Progenitor cell of endocrine pancreas (in vitro differentiated cells): Measurements from ENCODE around the gene DIP2C. TPM values are rescaled to one million over a fixed set of nuclear protein-coding genes. Genes with fewer than 3 reads are reported as not detected.
A peak's percentile ranks its signal among the peaks of the same experiment; 100 is the strongest.

Experiments used
- DNase-seq: peaks from one replicate; pipeline ENCODE4 v3.0.0; 2021; ENCODE audit warnings: low spot score; ENCODE audit not compliant: unreplicated experiment
- H3K27ac Mint-ChIP-seq: 2 replicates; pipeline ENCODE4 v1.8.0; 2021; ENCODE audit warnings: mild to moderate bottlenecking, moderate library complexity, mixed read lengths
- H3K27me3 Mint-ChIP-seq: 2 replicates; pipeline ENCODE4 v1.8.0; 2021; ENCODE audit warnings: mixed read lengths
- H3K36me3 Mint-ChIP-seq: 2 replicates; pipeline ENCODE4 v1.8.0; 2022; ENCODE audit warnings: mixed read lengths; ENCODE audit not compliant: insufficient read depth
- H3K4me1 Mint-ChIP-seq: 2 replicates; pipeline ENCODE4 v1.8.0; 2021; ENCODE audit warnings: low read depth, mixed read lengths
- H3K4me3 Mint-ChIP-seq: 2 replicates; pipeline ENCODE4 v1.8.0; 2021; ENCODE audit warnings: low read depth, mild to moderate bottlenecking, moderate library complexity, mixed read lengths
- H3K9me3 Mint-ChIP-seq: 2 replicates; pipeline ENCODE4 v1.8.0; 2021; ENCODE audit warnings: low read depth, mixed read lengths
- CTCF ChIP-seq: fragments of 200-600 bp; sonication (generic); IDR thresholded peaks from one replicate; pipeline ENCODE4 v1.5.0; 2021; ENCODE audit warnings: antibody characterized with exemption, mild to moderate bottlenecking; ENCODE audit not compliant: unreplicated experiment
- total RNA-seq: library from RNA; stranded (reverse); gene quantifications from 2 replicates; pipeline ENCODE4 v1.2.1, GENCODE V29; 2021

DIP2C gene
- total RNA-seq, 1 donor from 2014 or later = 27.2 TPM

- no peaks in the 10 kb centered on the region for H3K9me3 Mint-ChIP-seq
- H3K36me3 Mint-ChIP-seq = peaks cover 6% of the 10 kb centered on the region
- H3K27me3 Mint-ChIP-seq = no peaks in the 10 kb centered on the region
- peaks cover 29% of the 10 kb centered on the region for H3K4me1 Mint-ChIP-seq
- TF ChIP-seq CTCF = no peak
- H3K27ac Mint-ChIP-seq = peak overlapping the region; percentile 96
- H3K4me3 Mint-ChIP-seq = no peak overlapping the region
- DNase-seq = no peak
Observed at GRCh38 chr10:624312-624604, 65.2 kb downstream of the DIP2C start.

DNA sequence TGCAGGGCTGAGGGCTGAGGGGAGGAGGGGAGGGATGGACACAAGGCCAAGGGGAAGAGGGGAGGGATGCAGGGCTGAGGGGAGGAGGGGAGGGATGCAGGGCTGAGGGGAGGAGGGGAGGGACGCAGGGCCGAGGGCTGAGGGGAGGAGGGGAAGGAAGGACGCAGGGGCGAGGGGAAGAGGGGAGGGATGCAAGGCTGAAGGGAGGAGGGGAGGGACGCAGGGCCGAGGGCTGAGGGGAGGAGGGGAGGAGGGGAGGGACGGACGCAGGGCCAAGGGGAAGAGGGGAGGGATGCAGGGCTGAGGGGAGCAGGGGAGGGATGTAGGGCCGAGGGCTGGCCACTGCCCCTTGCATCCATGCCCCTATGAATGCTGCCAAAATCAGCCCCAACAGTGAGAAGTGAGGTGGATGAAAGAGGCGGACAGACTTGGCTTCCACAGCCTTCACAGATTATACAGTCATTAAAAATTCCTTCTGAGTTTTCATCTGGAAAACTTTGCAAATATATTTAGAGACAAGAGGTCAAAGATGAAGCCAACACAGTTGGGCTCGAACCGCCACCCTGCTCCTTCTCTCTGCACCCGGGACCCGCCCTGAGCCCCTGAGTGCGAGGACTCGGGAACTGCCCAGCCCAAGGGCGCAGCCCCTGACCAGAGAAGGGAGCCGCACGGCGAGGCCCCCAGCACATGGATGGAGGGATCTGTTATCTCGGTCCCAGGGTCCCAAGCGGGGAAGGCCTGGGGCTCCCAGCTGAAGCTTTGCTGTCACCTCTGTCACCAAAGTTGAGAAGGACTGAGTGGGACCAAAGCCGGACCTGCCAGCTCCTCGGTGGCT is 65.8 kb downstream of the DIP2C start:
- no peak for DNase-seq
- Mint-ChIP-seq H3K27me3 (no peaks in the 10 kb centered on the region), H3K27ac (no peak overlapping the region), H3K4me3 (no peak overlapping the region), H3K36me3 (peaks cover 4% of the 10 kb centered on the region), H3K4me1 (peaks cover 33% of the 10 kb centered on the region), H3K9me3 (no peaks in the 10 kb centered on the region)
- TF ChIP-seq CTCF = no peak

GRCh38 chr10:623014-623413 is 66.5 kb downstream of the DIP2C start:
- DNase-seq = no peak
- Mint-ChIP-seq H3K4me1 (peaks cover 38% of the 10 kb centered on the region), H3K4me3 (no peak overlapping the region), H3K36me3 (peaks cover 4% of the 10 kb centered on the region), H3K27me3 (no peaks in the 10 kb centered on the region), H3K27ac (no peak overlapping the region), H3K9me3 (no peaks in the 10 kb centered on the region)
- no peak for TF ChIP-seq CTCF

- peaks cover 45% of the 10 kb centered on the region for H3K4me1 Mint-ChIP-seq
- no peak overlapping the region for H3K4me3 Mint-ChIP-seq
- H3K9me3 Mint-ChIP-seq = no peaks in the 10 kb centered on the region
- no peak for DNase-seq
- no peaks in the 10 kb centered on the region for H3K27me3 Mint-ChIP-seq
- peaks cover 2% of the 10 kb centered on the region for H3K36me3 Mint-ChIP-seq
- peak overlapping the region; percentile 37 for H3K27ac Mint-ChIP-seq
- no peak for TF ChIP-seq CTCF
Observed at GRCh38 chr10:621981-622740, 67.3 kb downstream of the DIP2C start.

- Mint-ChIP-seq H3K27ac (no peak overlapping the region), H3K4me3 (no peak overlapping the region), H3K27me3 (no peaks in the 10 kb centered on the region), H3K36me3 (peaks cover 2% of the 10 kb centered on the region), H3K9me3 (no peaks in the 10 kb centered on the region), H3K4me1 (peaks cover 47% of the 10 kb centered on the region)
- DNase-seq = no peak
- TF ChIP-seq CTCF = no peak
Observed at GRCh38 chr10:621513-621912, 68.0 kb downstream of the DIP2C start.
